ENCODE results near the gene SPRED3.

DNA sequence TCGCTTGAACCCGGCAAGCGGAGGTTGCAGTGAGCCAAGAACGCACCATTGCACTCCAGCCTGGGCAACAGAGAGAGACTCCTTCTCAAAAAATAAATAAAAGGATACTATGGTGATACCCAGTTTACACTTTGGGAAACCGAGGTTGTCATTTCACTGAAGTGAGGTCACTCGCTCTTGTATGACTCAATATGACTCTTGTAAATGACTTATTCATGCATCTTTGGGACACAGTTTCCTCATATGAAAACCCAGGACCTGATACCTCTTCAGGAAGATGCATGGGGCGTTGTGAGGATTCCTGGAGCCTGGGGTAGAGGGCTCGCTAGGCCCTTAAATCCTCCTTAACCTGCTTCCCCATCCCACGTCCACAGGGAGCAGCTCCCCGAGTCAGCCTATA lies 9.6 kb upstream of the SPRED3 start:
- TF ChIP-seq CTCF (IDR thresholded peaks at IDR 0.05) = no peak
- no peak for TF ChIP-seq POLR2A (IDR thresholded peaks at IDR 0.05)

Data from adrenal gland (tissue), 5 donors.